ENCODE data around the gene NFATC3. TPM values are rescaled to one million over a fixed set of nuclear protein-coding genes. Genes with fewer than 3 reads are reported as not detected.

The NFATC3 gene
- total RNA-seq, 2 donors from 2014 or later, result 27.4 to 30.1 TPM

GRCh38 chr16:68070806-68071517 lies 14.2 kb upstream of the NFATC3 start:
- H3K27me3 Mint-ChIP-seq (ENCODE audit: insufficient read depth), result no peaks in the 10 kb centered on the region
- no peak overlapping the region for H3K27ac Mint-ChIP-seq
- no peak for TF ChIP-seq CTCF (conservative IDR thresholded peaks at IDR 0.05)
- H3K9me3 ChIP-seq (ENCODE audit: control insufficient read depth, low read length), result no peaks in the 10 kb centered on the region
- 92 to 98% methylated on average over 13 to 14 of the region's 14 CpGs for WGBS, 2 experiments (ENCODE audit: insufficient coverage in 1 of 2, insufficient read length in 1 of 2)
- H3K27ac ChIP-seq (ENCODE audit: low read depth, low read length), result no peak overlapping the region
- H3K9ac ChIP-seq (ENCODE audit: extremely low read depth, low read length, poor library complexity, severe bottlenecking), result no peak overlapping the region
- H3K9me3 Mint-ChIP-seq, result no peaks in the 10 kb centered on the region
- no peak for DNase-seq
- H3K4me1 Mint-ChIP-seq, result no peaks in the 10 kb centered on the region
- H3K4me3 Mint-ChIP-seq, result no peak overlapping the region
- no peak overlapping the region for H3K4me3 ChIP-seq (ENCODE audit: low read length)
- H3K36me3 ChIP-seq (ENCODE audit: control insufficient read depth, insufficient read depth, low read length), result peaks cover 57% of the 10 kb centered on the region
- no peaks in the 10 kb centered on the region for H3K27me3 ChIP-seq (ENCODE audit: control insufficient read depth, insufficient read depth, low read length, poor library complexity, severe bottlenecking)
- H3K36me3 Mint-ChIP-seq (ENCODE audit: low read depth), result peaks cover 50% of the 10 kb centered on the region
- no peaks in the 10 kb centered on the region for H3K4me1 ChIP-seq (ENCODE audit: control insufficient read depth, insufficient read depth, low read length)

DNA sequence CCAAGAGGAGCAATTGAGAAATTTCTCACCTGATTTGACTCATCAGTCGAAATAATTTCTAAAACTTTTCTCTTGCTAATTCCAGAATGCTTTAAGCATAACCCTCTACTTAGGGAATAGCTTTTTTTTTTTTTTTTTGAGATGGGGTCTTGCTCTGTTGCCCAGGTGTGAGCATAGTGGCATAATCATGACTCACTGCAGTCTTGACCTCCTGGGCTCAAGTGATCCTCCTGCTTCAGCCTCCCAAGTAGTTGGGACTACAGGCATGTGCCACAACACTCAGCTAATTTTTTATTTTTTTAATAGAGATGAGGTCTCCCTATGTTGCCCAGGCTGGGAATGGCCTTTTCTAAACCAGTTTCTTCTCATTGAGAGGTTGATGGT lies 13.7 kb upstream of the NFATC3 start:
- H3K4me3 Mint-ChIP-seq, result no peak overlapping the region
- no peaks in the 10 kb centered on the region for H3K4me1 Mint-ChIP-seq
- no peaks in the 10 kb centered on the region for H3K9me3 ChIP-seq (ENCODE audit: control insufficient read depth, low read length)
- peaks cover 57% of the 10 kb centered on the region for H3K36me3 ChIP-seq (ENCODE audit: control insufficient read depth, insufficient read depth, low read length)
- H3K36me3 Mint-ChIP-seq (ENCODE audit: low read depth), result peaks cover 50% of the 10 kb centered on the region
- H3K27me3 ChIP-seq (ENCODE audit: control insufficient read depth, insufficient read depth, low read length, poor library complexity, severe bottlenecking), result no peaks in the 10 kb centered on the region
- H3K4me1 ChIP-seq (ENCODE audit: control insufficient read depth, insufficient read depth, low read length), result no peaks in the 10 kb centered on the region
- H3K9me3 Mint-ChIP-seq, result no peaks in the 10 kb centered on the region
- H3K27ac Mint-ChIP-seq, result no peak overlapping the region
- no peaks in the 10 kb centered on the region for H3K27me3 Mint-ChIP-seq (ENCODE audit: insufficient read depth)
- H3K9ac ChIP-seq (ENCODE audit: extremely low read depth, low read length, poor library complexity, severe bottlenecking), result no peak overlapping the region
- no peak for TF ChIP-seq CTCF (conservative IDR thresholded peaks at IDR 0.05)
- WGBS, 2 experiments (ENCODE audit: insufficient coverage in 1 of 2, insufficient read length in 1 of 2), result 86% methylated on average over 1 of the region's 1 CpG; no CpG with 5 or more reads in 1 of the 2 experiments
- no peak for DNase-seq
- H3K27ac ChIP-seq (ENCODE audit: low read depth, low read length), result no peak overlapping the region
- H3K4me3 ChIP-seq (ENCODE audit: low read length), result no peak overlapping the region

- Histone ChIP-seq H3K4me3 (ENCODE audit: low read length) (no peak overlapping the region), H3K4me1 (ENCODE audit: control insufficient read depth, insufficient read depth, low read length) (no peaks in the 10 kb centered on the region), H3K9me3 (ENCODE audit: control insufficient read depth, low read length) (no peaks in the 10 kb centered on the region), H3K27ac (ENCODE audit: low read depth, low read length) (no peak overlapping the region), H3K9ac (ENCODE audit: extremely low read depth, low read length, poor library complexity, severe bottlenecking) (no peak overlapping the region), H3K36me3 (ENCODE audit: control insufficient read depth, insufficient read depth, low read length) (peaks cover 55% of the 10 kb centered on the region), H3K27me3 (ENCODE audit: control insufficient read depth, insufficient read depth, low read length, poor library complexity, severe bottlenecking) (no peaks in the 10 kb centered on the region)
- H3K27me3 Mint-ChIP-seq (ENCODE audit: insufficient read depth), result no peaks in the 10 kb centered on the region
- no peak for TF ChIP-seq CTCF (conservative IDR thresholded peaks at IDR 0.05)
- no peaks in the 10 kb centered on the region for H3K9me3 Mint-ChIP-seq
- no peak overlapping the region for H3K4me3 Mint-ChIP-seq
- peaks cover 50% of the 10 kb centered on the region for H3K36me3 Mint-ChIP-seq (ENCODE audit: low read depth)
- no peak overlapping the region for H3K27ac Mint-ChIP-seq
- no peak for DNase-seq
- WGBS, 2 experiments (ENCODE audit: insufficient coverage in 1 of 2, insufficient read length in 1 of 2), result 93 to 94% methylated on average over 5 to 9 of the region's 9 CpGs
- no peaks in the 10 kb centered on the region for H3K4me1 Mint-ChIP-seq
These were observed 13.0 kb upstream of the NFATC3 start for GRCh38 chr16:68072038-68072695.
